DOHH2 (cell line): ENCODE data around the gene BAD.

Experiments used
- H3F3A ChIP-seq: fragments of 200-600 bp; sonication (generic), shearing (Covaris generic); 2 replicates; pipeline ENCODE4 v1.6.0; 2016; ENCODE audit warnings: antibody characterized with exemption, mild to moderate bottlenecking; ENCODE audit not compliant: control insufficient read depth, insufficient read depth
- H3K27ac ChIP-seq: fragments of 200-600 bp; sonication (generic); 2 replicates; pipeline ENCODE4 v1.5.1; 2014; ENCODE audit warnings: low read depth, mild to moderate bottlenecking, low read length, moderate library complexity
- H3K27me3 ChIP-seq: fragments of 200-600 bp; sonication (generic); 2 replicates; pipeline ENCODE4 v1.6.1; 2014; ENCODE audit warnings: mild to moderate bottlenecking, low read length, mixed read lengths; ENCODE audit not compliant: control insufficient read depth
- H3K36me3 ChIP-seq: fragments of 200-600 bp; sonication (generic); 2 replicates; pipeline ENCODE4 v1.6.1; 2014; ENCODE audit warnings: mild to moderate bottlenecking, low read length, moderate library complexity, mixed read lengths; ENCODE audit not compliant: control insufficient read depth
- H3K4me1 ChIP-seq: fragments of 200-600 bp; sonication (generic); 2 replicates; pipeline ENCODE4 v1.6.1; 2014; ENCODE audit warnings: mild to moderate bottlenecking, low read length, mixed read lengths; ENCODE audit not compliant: control insufficient read depth
- H3K4me2 ChIP-seq: fragments of 200-600 bp; sonication (generic); 2 replicates; pipeline ENCODE4 v1.6.0; 2014; ENCODE audit warnings: mild to moderate bottlenecking, low read length, moderate library complexity
- H3K4me3 ChIP-seq: fragments of 200-600 bp; sonication (generic); 2 replicates; pipeline ENCODE4 v1.5.1; 2014; ENCODE audit warnings: mild to moderate bottlenecking, low read length, mixed read lengths
- H3K79me2 ChIP-seq: fragments of 200-600 bp; sonication (generic); 2 replicates; pipeline ENCODE4 v1.6.1; 2014; ENCODE audit warnings: mild to moderate bottlenecking, low read length, mixed read lengths; ENCODE audit not compliant: control insufficient read depth
- H3K9me2 ChIP-seq: fragments of 200-600 bp; sonication (generic); replicated peaks from 2 replicates; pipeline ENCODE4 v1.6.1; 2014; ENCODE audit warnings: mild to moderate bottlenecking, low read length, mixed read lengths; ENCODE audit not compliant: control insufficient read depth
- H3K9me3 ChIP-seq: fragments of 200-600 bp; sonication (generic); 2 replicates; pipeline ENCODE4 v1.6.1; 2014; ENCODE audit warnings: antibody characterized with exemption, low read length, mixed read lengths; ENCODE audit not compliant: control insufficient read depth, insufficient read depth
- H4K20me1 ChIP-seq: fragments of 200-600 bp; sonication (generic); 2 replicates; pipeline ENCODE4 v1.6.0; 2014; ENCODE audit warnings: low read depth, mild to moderate bottlenecking, antibody characterized with exemption, low read length, moderate library complexity; ENCODE audit not compliant: control insufficient read depth, insufficient read depth
- EZH2phosphoT487 ChIP-seq: fragments of 200-600 bp; sonication (generic); IDR thresholded peaks from 2 replicates; pipeline ENCODE4 v1.6.1; 2017; ENCODE audit warnings: borderline replicate concordance, mild to moderate bottlenecking, antibody characterized with exemption, low read length, moderate library complexity, mixed read lengths
- TF ChIP-seq, protein P1 (sequence below): fragments of 200-600 bp; sonication (generic); IDR thresholded peaks from one replicate; pipeline ENCODE4 v1.5.1; 2014; ENCODE audit warnings: antibody characterized with exemption, mild to moderate bottlenecking, low read depth, low read length; ENCODE audit not compliant: poor library complexity, severe bottlenecking

Gene BAD

DNA sequence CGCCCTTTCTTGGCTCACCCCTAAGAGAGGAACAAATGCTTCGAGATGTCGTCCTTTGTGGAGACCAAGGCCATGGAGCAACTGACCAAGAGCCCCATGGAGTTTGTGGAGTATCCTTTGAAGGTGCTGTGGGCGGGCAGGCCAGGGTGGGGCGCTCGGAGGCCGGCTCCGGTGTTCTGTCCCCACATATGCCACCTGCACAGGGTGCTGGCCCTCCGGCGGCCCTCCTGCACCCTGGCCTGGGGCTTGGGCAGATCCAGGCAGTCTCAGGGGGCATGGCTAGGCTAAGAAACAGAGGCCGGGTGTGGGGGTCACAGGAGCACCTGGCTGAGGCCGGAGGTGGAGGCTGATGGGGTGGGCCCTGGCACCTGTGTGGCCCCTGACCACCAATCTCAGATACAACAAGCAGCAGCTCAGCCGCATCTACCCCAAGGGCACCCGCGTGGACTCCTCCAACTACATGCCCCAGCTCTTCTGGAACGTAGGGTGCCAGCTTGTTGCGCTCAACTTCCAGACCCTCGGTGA lies 22.8 kb downstream of the BAD start:
- TF ChIP-seq EZH2phosphoT487, result no peak
- TF ChIP-seq, protein P1, sequence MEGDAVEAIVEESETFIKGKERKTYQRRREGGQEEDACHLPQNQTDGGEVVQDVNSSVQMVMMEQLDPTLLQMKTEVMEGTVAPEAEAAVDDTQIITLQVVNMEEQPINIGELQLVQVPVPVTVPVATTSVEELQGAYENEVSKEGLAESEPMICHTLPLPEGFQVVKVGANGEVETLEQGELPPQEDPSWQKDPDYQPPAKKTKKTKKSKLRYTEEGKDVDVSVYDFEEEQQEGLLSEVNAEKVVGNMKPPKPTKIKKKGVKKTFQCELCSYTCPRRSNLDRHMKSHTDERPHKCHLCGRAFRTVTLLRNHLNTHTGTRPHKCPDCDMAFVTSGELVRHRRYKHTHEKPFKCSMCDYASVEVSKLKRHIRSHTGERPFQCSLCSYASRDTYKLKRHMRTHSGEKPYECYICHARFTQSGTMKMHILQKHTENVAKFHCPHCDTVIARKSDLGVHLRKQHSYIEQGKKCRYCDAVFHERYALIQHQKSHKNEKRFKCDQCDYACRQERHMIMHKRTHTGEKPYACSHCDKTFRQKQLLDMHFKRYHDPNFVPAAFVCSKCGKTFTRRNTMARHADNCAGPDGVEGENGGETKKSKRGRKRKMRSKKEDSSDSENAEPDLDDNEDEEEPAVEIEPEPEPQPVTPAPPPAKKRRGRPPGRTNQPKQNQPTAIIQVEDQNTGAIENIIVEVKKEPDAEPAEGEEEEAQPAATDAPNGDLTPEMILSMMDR, result no peak
- Histone ChIP-seq H3K79me2 (no peaks in the 10 kb centered on the region), H3K4me3 (no peak overlapping the region), H3K27me3 (no peaks in the 10 kb centered on the region), H3K9me3 (no peaks in the 10 kb centered on the region), H4K20me1 (no peaks in the 10 kb centered on the region), H3F3A (no peaks in the 10 kb centered on the region), H3K9me2 (no peaks in the 10 kb centered on the region), H3K4me2 (no peak overlapping the region), H3K4me1 (no peaks in the 10 kb centered on the region), H3K36me3 (peaks cover 40% of the 10 kb centered on the region), H3K27ac (no peak overlapping the region)

DNA sequence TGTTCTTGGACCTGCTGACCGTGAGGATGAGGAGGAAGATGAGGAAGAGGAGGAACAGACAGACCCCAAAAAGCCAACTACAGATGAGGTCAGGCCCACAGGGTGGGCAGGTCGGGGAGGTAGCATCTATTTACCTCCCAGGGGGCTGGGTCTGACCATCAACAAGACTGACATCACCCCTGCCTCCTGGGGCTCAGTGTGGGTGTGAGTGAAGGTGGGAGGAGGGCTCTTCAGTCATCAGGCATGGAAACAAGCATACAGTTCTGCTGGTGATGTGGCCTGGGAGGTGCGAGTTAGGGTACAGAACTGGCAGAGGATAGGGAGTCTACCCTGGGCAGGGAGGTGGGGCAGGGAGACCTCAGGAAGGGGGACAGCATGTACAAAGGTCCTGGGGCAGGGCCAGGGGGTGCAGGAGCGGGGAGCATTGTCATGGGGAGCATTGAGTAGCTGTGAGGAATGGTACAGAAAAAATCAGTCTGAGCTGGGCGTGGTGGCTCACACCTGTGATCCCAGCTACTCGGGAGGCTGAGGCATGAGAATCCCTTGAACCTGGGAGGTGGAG lies 24.2 kb downstream of the BAD start:
- TF ChIP-seq, protein P1, result no peak
- no peak for TF ChIP-seq EZH2phosphoT487
- H3F3A ChIP-seq, result no peaks in the 10 kb centered on the region
- H3K9me2 ChIP-seq, result no peaks in the 10 kb centered on the region
- no peak overlapping the region for H3K4me2 ChIP-seq
- H3K27me3 ChIP-seq, result no peaks in the 10 kb centered on the region
- no peak overlapping the region for H3K4me3 ChIP-seq
- no peaks in the 10 kb centered on the region for H4K20me1 ChIP-seq
- H3K4me1 ChIP-seq, result no peaks in the 10 kb centered on the region
- H3K36me3 ChIP-seq, result peaks cover 46% of the 10 kb centered on the region
- no peaks in the 10 kb centered on the region for H3K79me2 ChIP-seq
- H3K27ac ChIP-seq, result no peak overlapping the region
- no peaks in the 10 kb centered on the region for H3K9me3 ChIP-seq

DNA sequence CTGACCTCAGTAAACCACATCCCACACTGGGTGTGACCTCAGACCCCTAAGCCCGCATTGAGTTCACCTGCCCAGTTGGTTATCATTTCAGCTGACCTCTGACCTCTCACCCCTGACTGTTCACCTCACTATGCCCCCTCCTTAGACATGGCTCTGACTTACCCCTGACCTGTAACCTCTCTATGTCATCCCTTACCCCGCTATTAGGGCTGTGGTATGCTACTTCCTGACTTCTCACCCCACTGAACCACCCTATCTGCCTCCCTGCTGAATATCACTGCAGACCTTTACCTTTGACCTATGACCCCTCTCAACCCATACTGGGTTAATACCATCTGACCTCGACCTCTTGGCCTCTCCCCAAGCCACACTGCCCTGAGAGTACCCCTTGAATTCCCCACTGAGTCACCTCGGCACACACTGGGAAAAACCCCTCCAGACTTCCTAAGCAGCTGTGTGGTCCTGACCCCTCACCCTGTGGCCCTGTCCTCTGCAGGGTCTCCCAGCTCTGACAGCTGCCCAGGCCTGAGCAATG lies 24.9 kb downstream of the BAD start:
- no peaks in the 10 kb centered on the region for H3F3A ChIP-seq
- H3K4me3 ChIP-seq, result no peak overlapping the region
- no peaks in the 10 kb centered on the region for H3K9me3 ChIP-seq
- no peaks in the 10 kb centered on the region for H3K9me2 ChIP-seq
- TF ChIP-seq EZH2phosphoT487, result no peak
- TF ChIP-seq, protein P1, result no peak
- H3K4me2 ChIP-seq, result no peak overlapping the region
- H4K20me1 ChIP-seq, result no peaks in the 10 kb centered on the region
- no peaks in the 10 kb centered on the region for H3K79me2 ChIP-seq
- H3K27ac ChIP-seq, result no peak overlapping the region
- H3K4me1 ChIP-seq, result no peaks in the 10 kb centered on the region
- no peaks in the 10 kb centered on the region for H3K27me3 ChIP-seq
- H3K36me3 ChIP-seq, result peaks cover 52% of the 10 kb centered on the region
